Endothelial cell of umbilical vein (primary cell): ENCODE results near the gene ADAMTS17. TPM values are rescaled to one million over a fixed set of nuclear protein-coding genes. Genes with fewer than 3 reads are reported as not detected.

ENCODE experiments used
- BruUV-seq: library from RNA; stranded (reverse); fragments of 400-500 nt; replicated peaks from 2 replicates; lab custom pipeline; 2021; lab: Mats Ljungman, UMichigan
- CTCF ChIA-PET: fragments of 300-600, 350-600 bp; sonication (Branson Sonifier 250); formaldehyde crosslinking; loops from one replicate; lab custom pipeline; 2021; ENCODE audit warnings: antibody characterized with exemption, inconsistent platforms; lab: Charles Lee
- POLR2A ChIA-PET: fragments of 300-600, 350-600 bp; sonication (Branson Sonifier 250); formaldehyde crosslinking; loops from one replicate; lab custom pipeline; 2021; ENCODE audit warnings: antibody characterized with exemption, inconsistent platforms; lab: Charles Lee
- DNase-seq: peaks from one replicate; pipeline ENCODE4 v3.0.0-alpha.2; 2011; ENCODE audit warnings: low read depth, low spot score
- FAIRE-seq: peaks from 2 replicates; lab custom pipeline; 2011; peaks lifted over from hg19 to GRCh38; lab: Jason Lieb, UNC
- H2AFZ ChIP-seq: 2 replicates; pipeline ENCODE4 v1.6.0; 2012; ENCODE audit warnings: low read depth, low read length, control low read depth, inconsistent platforms
- H3K27ac ChIP-seq: 2 replicates; pipeline ENCODE4 v1.5.1; 2011; ENCODE audit warnings: low read depth, mild to moderate bottlenecking, control low read depth, low read length, moderate library complexity; ENCODE audit not compliant: insufficient read depth
- H3K27me3 ChIP-seq, 2 experiments: 2 replicates each; pipeline versions ENCODE4 v1.6.0 to v1.6.1; 2011; ENCODE audit warnings: low read length in 2 of 2, mixed read lengths in 1 of 2; ENCODE audit not compliant: control insufficient read depth in 2 of 2, insufficient read depth in 2 of 2
- H3K36me3 ChIP-seq, 2 experiments: 2 replicates in 1 of 2; 3 replicates in 1 of 2; pipeline ENCODE4 v1.5.1; 2011; ENCODE audit warnings: low read length in 2 of 2, mild to moderate bottlenecking in 1 of 2, moderate library complexity in 1 of 2; ENCODE audit not compliant: control insufficient read depth in 2 of 2, insufficient read depth in 2 of 2; ENCODE audit errors: extremely low read depth in 1 of 2
- H3K4me1 ChIP-seq: 3 replicates; pipeline ENCODE4 v1.5.1; 2011; ENCODE audit warnings: mild to moderate bottlenecking, low read length; ENCODE audit not compliant: control insufficient read depth, insufficient read depth; ENCODE audit errors: extremely low read depth
- H3K4me2 ChIP-seq: 2 replicates; pipeline ENCODE4 v1.6.1; 2011; ENCODE audit warnings: low read length, control low read depth, mixed read lengths; ENCODE audit not compliant: insufficient read depth
- H3K4me3 ChIP-seq, 3 experiments: fragments of 200-600 bp in 1 of 3; sonication (generic), shearing (Covaris generic) in 1 of 3; replicated peaks in 1 of 3; 2 replicates each; pipeline ENCODE4 v1.5.1; 2011 to 2016; ENCODE audit warnings: control low read depth in 3 of 3, low read length in 3 of 3, mild to moderate bottlenecking in 2 of 3, inconsistent platforms in 1 of 3, low read depth in 1 of 3, moderate library complexity in 1 of 3; ENCODE audit not compliant: insufficient read depth in 1 of 3
- H3K79me2 ChIP-seq: 2 replicates; pipeline ENCODE4 v1.6.0; 2012; ENCODE audit warnings: low read length, inconsistent platforms; ENCODE audit not compliant: control insufficient read depth, insufficient read depth
- H3K9ac ChIP-seq: replicated peaks from 2 replicates; pipeline ENCODE3; 2011; ENCODE audit warnings: low read length, control low read depth; ENCODE audit not compliant: insufficient read depth; ENCODE audit errors: extremely low read depth
- H3K9me1 ChIP-seq: replicated peaks from 3 replicates; pipeline ENCODE4 v1.6.0; 2011; ENCODE audit warnings: mild to moderate bottlenecking, low read length; ENCODE audit not compliant: control insufficient read depth, insufficient read depth; ENCODE audit errors: extremely low read depth
- H3K9me3 ChIP-seq: replicated peaks from 2 replicates; pipeline ENCODE4 v1.5.1; 2012; ENCODE audit warnings: low read length, inconsistent platforms; ENCODE audit not compliant: control insufficient read depth, insufficient read depth
- H4K20me1 ChIP-seq: replicated peaks from 2 replicates; pipeline ENCODE3; 2011; ENCODE audit warnings: mild to moderate bottlenecking, low read length; ENCODE audit not compliant: control insufficient read depth, insufficient read depth; ENCODE audit errors: extremely low read depth
- EZH2 ChIP-seq: IDR thresholded peaks from 2 replicates; pipeline ENCODE4 v1.6.1; 2012; ENCODE audit warnings: borderline replicate concordance, low read depth, mild to moderate bottlenecking, moderate library complexity, low read length, inconsistent platforms; ENCODE audit not compliant: severe bottlenecking
- FOS ChIP-seq: IDR thresholded peaks from 2 replicates; pipeline ENCODE4 v1.6.1; 2011; ENCODE audit warnings: mild to moderate bottlenecking, low read length, moderate library complexity, borderline replicate concordance; ENCODE audit not compliant: insufficient read depth
- GATA2 ChIP-seq: IDR thresholded peaks from 2 replicates; pipeline ENCODE4 v1.7.0; 2011; ENCODE audit warnings: low read depth, mild to moderate bottlenecking, moderate library complexity, mixed read lengths, low read length; ENCODE audit not compliant: insufficient read length, insufficient read depth
- JUN ChIP-seq: IDR thresholded peaks from 2 replicates; pipeline ENCODE4 v1.6.1; 2011; ENCODE audit warnings: borderline replicate concordance, low read depth; ENCODE audit not compliant: insufficient read length, insufficient read depth
- MYC ChIP-seq: IDR thresholded peaks from one replicate; pipeline ENCODE4 v1.6.1; 2011; ENCODE audit warnings: mild to moderate bottlenecking, low read depth, low read length
- POLR2A ChIP-seq: IDR thresholded peaks from 2 replicates; pipeline ENCODE4 v1.6.1; 2012; ENCODE audit warnings: low read depth, mild to moderate bottlenecking, control low read depth, low read length
- POLR2AphosphoS5 ChIP-seq: IDR thresholded peaks from 2 replicates; pipeline ENCODE4 v1.6.1; 2012; ENCODE audit warnings: low read depth, mild to moderate bottlenecking, control low read depth, low read length, moderate library complexity; ENCODE audit not compliant: insufficient read depth
- dilution Hi-C: fragments of 300-500 bp; cut with MboI; formaldehyde crosslinking; loops from one replicate; pipeline ENCODE4 v1.15.0; 2019; ENCODE audit warnings: low sequenced_read_pairs; ENCODE audit not compliant: extremely low pct_ligation_motif_present
- intact Hi-C: fragments of 100-400 bp; cut with micrococcal nuclease; formaldehyde crosslinking; loops from one replicate; pipeline ENCODE4 v1.10.0; 2022
- polyA plus RNA-seq, 4 experiments: library from polyadenylated mRNA; depleted of rRNA in 3 of 4; stranded (reverse) in 3 of 4; unstranded in 1 of 4; fragments of >200 nt; gene quantifications; 2 replicates each; pipeline versions ENCODE4 v1.2.1 to v1.2.3, GENCODE V29; 2011 to 2012; ENCODE audit warnings: missing spikeins in 1 of 4
- total RNA-seq: library from RNA; stranded (reverse); gene quantifications from 2 replicates; pipeline ENCODE4 v1.2.3, GENCODE V29; 2021
- TF ChIP-seq, protein P1 (sequence below): IDR thresholded peaks from 2 replicates; pipeline ENCODE4 v1.6.1; 2011; ENCODE audit not compliant: insufficient read depth, insufficient read length
- TF ChIP-seq, protein P2 (sequence below), 2 donors: IDR thresholded peaks; 1 replicate in 1 of 2; 2 replicates in 1 of 2; pipeline ENCODE4 v1.5.1; 2011; ENCODE audit warnings: low read length in 2 of 2, mild to moderate bottlenecking in 2 of 2, moderate library complexity in 2 of 2, control low read depth in 1 of 2, inconsistent platforms in 1 of 2, low read depth in 1 of 2; ENCODE audit not compliant: insufficient read depth in 1 of 2; ENCODE audit errors: extremely low read depth in 1 of 2

ADAMTS17 gene
- total and polyA plus RNA-seq, 2 donors (not counting 3 experiments of a cell fraction or from before 2014, with no cell fraction given) = 0.12 TPM; not detected in 1

DNA sequence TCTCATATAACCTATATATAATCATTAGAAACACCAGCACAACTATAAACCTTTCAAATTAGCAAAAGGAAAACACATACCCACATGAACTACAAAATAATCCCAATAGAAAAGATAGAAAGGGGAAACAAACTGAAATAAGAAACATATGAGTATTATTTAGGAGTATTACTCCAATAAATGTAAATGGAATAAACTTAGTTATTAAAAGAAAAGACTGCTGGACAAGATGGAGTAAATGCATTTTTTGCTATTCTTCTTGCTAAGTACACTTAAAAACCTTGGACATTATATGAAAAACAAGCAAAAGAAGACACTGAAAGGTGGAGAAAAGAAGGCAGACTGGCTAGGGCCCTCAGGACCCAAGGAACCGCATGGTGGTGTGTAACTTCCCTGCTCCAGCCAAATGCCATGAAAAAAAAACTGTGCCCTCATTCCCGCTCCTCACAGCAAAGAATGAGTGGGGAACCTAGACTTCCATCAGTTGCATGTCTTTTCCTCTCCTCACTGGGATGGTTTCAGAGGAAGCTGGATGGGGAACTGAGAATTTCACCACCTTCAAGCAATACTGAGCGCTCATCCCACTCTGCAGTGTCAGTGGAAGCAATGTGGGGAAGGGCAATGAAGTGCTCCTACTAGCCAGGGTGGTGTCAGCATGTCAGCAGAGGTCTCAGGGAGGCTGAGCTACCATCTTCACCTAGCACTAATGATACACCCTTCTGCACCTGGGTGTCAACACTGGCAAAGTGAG, 43.7 kb upstream of the ADAMTS17 start:
- POLR2A ChIA-PET = no interaction called here
- no peaks in the 10 kb centered on the region for H3K36me3 ChIP-seq
- TF ChIP-seq, protein P1, sequence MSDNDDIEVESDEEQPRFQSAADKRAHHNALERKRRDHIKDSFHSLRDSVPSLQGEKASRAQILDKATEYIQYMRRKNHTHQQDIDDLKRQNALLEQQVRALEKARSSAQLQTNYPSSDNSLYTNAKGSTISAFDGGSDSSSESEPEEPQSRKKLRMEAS = no peak
- TF ChIP-seq FOS (no peak), POLR2AphosphoS5 (no peak), MYC (no peak), EZH2 (no peak), GATA2 (no peak), POLR2A (no peak), JUN (no peak)
- TF ChIP-seq, protein P2, sequence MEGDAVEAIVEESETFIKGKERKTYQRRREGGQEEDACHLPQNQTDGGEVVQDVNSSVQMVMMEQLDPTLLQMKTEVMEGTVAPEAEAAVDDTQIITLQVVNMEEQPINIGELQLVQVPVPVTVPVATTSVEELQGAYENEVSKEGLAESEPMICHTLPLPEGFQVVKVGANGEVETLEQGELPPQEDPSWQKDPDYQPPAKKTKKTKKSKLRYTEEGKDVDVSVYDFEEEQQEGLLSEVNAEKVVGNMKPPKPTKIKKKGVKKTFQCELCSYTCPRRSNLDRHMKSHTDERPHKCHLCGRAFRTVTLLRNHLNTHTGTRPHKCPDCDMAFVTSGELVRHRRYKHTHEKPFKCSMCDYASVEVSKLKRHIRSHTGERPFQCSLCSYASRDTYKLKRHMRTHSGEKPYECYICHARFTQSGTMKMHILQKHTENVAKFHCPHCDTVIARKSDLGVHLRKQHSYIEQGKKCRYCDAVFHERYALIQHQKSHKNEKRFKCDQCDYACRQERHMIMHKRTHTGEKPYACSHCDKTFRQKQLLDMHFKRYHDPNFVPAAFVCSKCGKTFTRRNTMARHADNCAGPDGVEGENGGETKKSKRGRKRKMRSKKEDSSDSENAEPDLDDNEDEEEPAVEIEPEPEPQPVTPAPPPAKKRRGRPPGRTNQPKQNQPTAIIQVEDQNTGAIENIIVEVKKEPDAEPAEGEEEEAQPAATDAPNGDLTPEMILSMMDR (IDR thresholded peaks at IDR 0.05; ENCODE audit: extremely low read depth in 1 of 2, insufficient read depth in 1 of 2, low read depth in 1 of 2, low read length in 2 of 2) = no peak
- no peaks in the 10 kb centered on the region for H3K27me3 ChIP-seq
- no peak overlapping the region for H2AFZ ChIP-seq
- no peak overlapping the region for H3K4me3 ChIP-seq
- H3K79me2 ChIP-seq = no peaks in the 10 kb centered on the region
- no peaks in the 10 kb centered on the region for H3K9me1 ChIP-seq
- no peaks in the 10 kb centered on the region for H3K4me1 ChIP-seq
- CTCF ChIA-PET = no interaction called here
- H4K20me1 ChIP-seq = no peaks in the 10 kb centered on the region
- intact Hi-C loops (loop anchor here (10.0 kb wide), 1 partner anchor 79 kb away; no protein-coding TSS in a partner anchor), dilution Hi-C loops (no loop called here)
- BruUV-seq = no TSS peak
- H3K9ac ChIP-seq = no peak overlapping the region
- no peak for DNase-seq
- no peak for FAIRE-seq
- H3K9me3 ChIP-seq = peaks cover 2% of the 10 kb centered on the region
- H3K4me2 ChIP-seq = no peak overlapping the region
- no peak overlapping the region for H3K27ac ChIP-seq
